ENCODE data around the gene DIO2. TPM values are rescaled to one million over a fixed set of nuclear protein-coding genes. Genes with fewer than 3 reads are reported as not detected.

The DIO2 gene
- total RNA-seq, 6 donors from 2014 or later: 0.46 to 1.7 (median 0.85) TPM; not detected in 2

GRCh38 chr14:80164991-80165721, 46.1 kb downstream of the DIO2 start:
- ATAC-seq (ENCODE audit: low FRiP score in 2 of 2): no peak
- Histone ChIP-seq H3K9me3 (no peaks in the 10 kb centered on the region), H3K27me3 (no peaks in the 10 kb centered on the region), H3K4me1 (no peaks in the 10 kb centered on the region), H3K27ac (no peak overlapping the region), H3K36me3 (no peaks in the 10 kb centered on the region), H3K4me3 (no peak overlapping the region)
- DNase-seq: no peak
- TF ChIP-seq EP300 (IDR thresholded peaks at IDR 0.05): no peak
- TF ChIP-seq CTCF (IDR thresholded peaks at IDR 0.05): no peak
- TF ChIP-seq POLR2AphosphoS5 (IDR thresholded peaks at IDR 0.05): no peak
- TF ChIP-seq POLR2A (IDR thresholded peaks at IDR 0.05): no peak
- WGBS, 2 donors: 85 to 87% methylated on average over 9 of the region's 9 CpGs

- H3K4me1 ChIP-seq: no peaks in the 10 kb centered on the region
- TF ChIP-seq CTCF (IDR thresholded peaks at IDR 0.05) (no peak), EP300 (IDR thresholded peaks at IDR 0.05) (no peak), POLR2AphosphoS5 (IDR thresholded peaks at IDR 0.05) (no peak), POLR2A (IDR thresholded peaks at IDR 0.05) (no peak)
- H3K27me3 ChIP-seq: no peaks in the 10 kb centered on the region
- DNase-seq (no peak), ATAC-seq (ENCODE audit: low FRiP score in 2 of 2) (no peak)
- H3K36me3 ChIP-seq: no peaks in the 10 kb centered on the region
- H3K4me3 ChIP-seq: no peak overlapping the region
- WGBS, 2 donors: 59 to 90% methylated on average over 1 of the region's 1 CpG
- H3K27ac ChIP-seq: no peak overlapping the region
- no peaks in the 10 kb centered on the region for H3K9me3 ChIP-seq
Measured at GRCh38 chr14:80152763-80153162, 58.5 kb downstream of the DIO2 start.

- TF ChIP-seq CTCF (IDR thresholded peaks at IDR 0.05) (no peak), POLR2AphosphoS5 (IDR thresholded peaks at IDR 0.05) (no peak), EP300 (IDR thresholded peaks at IDR 0.05) (no peak), POLR2A (IDR thresholded peaks at IDR 0.05) (no peak)
- Histone ChIP-seq H3K9me3 (no peaks in the 10 kb centered on the region), H3K4me1 (no peaks in the 10 kb centered on the region), H3K4me3 (no peak overlapping the region), H3K27ac (no peak overlapping the region), H3K36me3 (no peaks in the 10 kb centered on the region), H3K27me3 (no peaks in the 10 kb centered on the region)
- ATAC-seq (ENCODE audit: low FRiP score in 2 of 2) (no peak), DNase-seq (no peak)
Measured at GRCh38 chr14:80152166-80152565, 59.1 kb downstream of the DIO2 start.

- DNase-seq (no peak), ATAC-seq (ENCODE audit: low FRiP score in 2 of 2) (no peak)
- no peaks in the 10 kb centered on the region for H3K36me3 ChIP-seq
- H3K4me1 ChIP-seq: no peaks in the 10 kb centered on the region
- TF ChIP-seq EP300 (IDR thresholded peaks at IDR 0.05): no peak
- no peak for TF ChIP-seq CTCF (IDR thresholded peaks at IDR 0.05)
- TF ChIP-seq POLR2AphosphoS5 (IDR thresholded peaks at IDR 0.05): no peak
- TF ChIP-seq POLR2A (IDR thresholded peaks at IDR 0.05): no peak
- H3K4me3 ChIP-seq: no peak overlapping the region
- no peaks in the 10 kb centered on the region for H3K27me3 ChIP-seq
- 69 to 78% methylated on average over 1 of the region's 1 CpG for WGBS, 2 donors
- no peak overlapping the region for H3K27ac ChIP-seq
- no peaks in the 10 kb centered on the region for H3K9me3 ChIP-seq
Measured at GRCh38 chr14:80150301-80150700, 61.0 kb downstream of the DIO2 start.
